GM19023 (cell line): ENCODE measurements around the gene FBXO17.
"Not testable (repeated sequence)": the region's sequence is repeated elsewhere in the genome, so short reads cannot be mapped to it uniquely, and the experiment has no call there.

ENCODE experiments used
- ATAC-seq: cut with Tn5 transposase; IDR thresholded peaks from one replicate; pipeline ENCODE4 v1.9.1; 2021; ENCODE audit warnings: mild to moderate bottlenecking, moderate library complexity; ENCODE audit not compliant: unreplicated experiment

The FBXO17 gene

DNA sequence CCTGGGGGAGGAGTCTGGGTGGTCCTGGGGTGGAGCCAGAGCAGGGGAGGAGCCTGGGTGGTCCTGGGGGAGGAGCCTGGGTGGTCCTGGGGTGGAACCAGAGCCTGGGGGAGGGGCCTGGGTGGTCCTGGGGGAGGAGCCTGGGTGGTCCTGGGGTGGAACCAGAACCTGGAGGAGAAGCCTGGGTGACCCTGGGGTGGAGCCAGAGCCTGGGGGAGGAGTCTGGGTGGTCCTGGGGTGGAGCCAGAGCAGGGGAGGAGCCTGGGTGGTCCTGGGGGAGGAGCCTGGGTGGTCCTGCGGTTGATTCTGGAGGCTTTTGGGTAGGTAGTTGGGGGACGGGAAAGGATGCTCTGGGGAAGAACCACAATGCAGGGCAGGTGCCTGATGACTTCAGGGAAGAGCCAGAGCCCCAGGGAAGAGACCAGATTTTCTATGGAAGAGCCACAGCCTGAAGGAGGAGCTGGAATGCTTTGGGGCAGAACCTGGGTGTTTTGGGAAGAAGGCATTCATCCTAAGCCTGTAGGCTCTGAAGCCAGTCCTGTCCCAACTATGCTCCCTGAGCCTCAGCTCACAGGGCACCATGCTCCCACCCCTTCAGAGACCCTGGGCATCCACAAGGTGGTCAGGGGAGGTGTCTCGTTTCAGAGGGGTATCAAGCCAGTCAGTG lies 29.8 kb downstream of the FBXO17 start:
- no peak for ATAC-seq

GRCh38 chr19:38944981-38945506 lies 30.5 kb downstream of the FBXO17 start:
- ATAC-seq = no peak

- no peak for ATAC-seq
Measured at GRCh38 chr19:38942471-38943181, 32.9 kb downstream of the FBXO17 start.

GRCh38 chr19:38941979-38942378 lies 33.6 kb downstream of the FBXO17 start:
- no peak for ATAC-seq

DNA sequence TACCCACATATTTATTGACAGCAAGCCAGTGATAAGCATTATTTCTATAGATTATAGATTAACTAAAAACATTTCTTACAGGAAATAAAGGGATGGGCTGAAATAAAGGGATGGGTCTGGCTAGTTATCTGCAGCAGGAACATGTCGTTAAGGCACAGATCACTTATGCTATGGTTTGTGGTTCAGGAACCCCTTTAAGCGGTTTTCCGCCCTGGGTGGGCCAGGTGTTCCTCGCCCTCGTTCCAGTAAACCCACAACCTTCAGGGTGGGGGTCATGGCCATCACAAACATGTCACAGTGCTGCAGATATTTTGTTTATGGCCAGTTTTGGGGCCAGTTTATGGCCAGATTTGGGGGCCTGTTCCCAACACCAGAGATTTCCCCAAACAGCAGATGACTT lies 34.1 kb downstream of the FBXO17 start:
- not testable (repeated sequence) for ATAC-seq

DNA sequence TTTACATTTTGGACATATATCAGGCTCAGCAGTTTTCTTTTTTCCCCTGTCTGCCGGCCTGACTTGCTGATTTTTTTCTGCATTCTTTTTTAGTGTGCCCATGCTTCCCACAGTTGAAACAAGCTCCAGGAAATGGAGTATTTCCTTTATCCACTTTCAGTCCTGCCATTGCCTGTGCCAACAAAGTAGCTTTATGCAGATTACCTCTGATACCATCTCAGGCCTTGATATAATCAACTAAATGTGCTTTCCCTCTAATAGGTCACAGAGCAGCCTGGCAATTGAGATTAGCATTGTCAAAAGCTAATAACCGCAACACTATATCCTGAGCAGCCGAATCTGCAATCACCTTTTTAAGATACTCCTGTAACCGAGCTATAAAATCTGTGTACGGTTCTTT lies 35.6 kb downstream of the FBXO17 start:
- ATAC-seq = no peak

GRCh38 chr19:38933544-38933943 lies 42.0 kb downstream of the FBXO17 start:
- no peak for ATAC-seq

- no peak for ATAC-seq
Measured at GRCh38 chr19:38932425-38933179, 42.9 kb downstream of the FBXO17 start.

- ATAC-seq = no peak
Measured at GRCh38 chr19:38931521-38931793, 44.1 kb downstream of the FBXO17 start.

DNA sequence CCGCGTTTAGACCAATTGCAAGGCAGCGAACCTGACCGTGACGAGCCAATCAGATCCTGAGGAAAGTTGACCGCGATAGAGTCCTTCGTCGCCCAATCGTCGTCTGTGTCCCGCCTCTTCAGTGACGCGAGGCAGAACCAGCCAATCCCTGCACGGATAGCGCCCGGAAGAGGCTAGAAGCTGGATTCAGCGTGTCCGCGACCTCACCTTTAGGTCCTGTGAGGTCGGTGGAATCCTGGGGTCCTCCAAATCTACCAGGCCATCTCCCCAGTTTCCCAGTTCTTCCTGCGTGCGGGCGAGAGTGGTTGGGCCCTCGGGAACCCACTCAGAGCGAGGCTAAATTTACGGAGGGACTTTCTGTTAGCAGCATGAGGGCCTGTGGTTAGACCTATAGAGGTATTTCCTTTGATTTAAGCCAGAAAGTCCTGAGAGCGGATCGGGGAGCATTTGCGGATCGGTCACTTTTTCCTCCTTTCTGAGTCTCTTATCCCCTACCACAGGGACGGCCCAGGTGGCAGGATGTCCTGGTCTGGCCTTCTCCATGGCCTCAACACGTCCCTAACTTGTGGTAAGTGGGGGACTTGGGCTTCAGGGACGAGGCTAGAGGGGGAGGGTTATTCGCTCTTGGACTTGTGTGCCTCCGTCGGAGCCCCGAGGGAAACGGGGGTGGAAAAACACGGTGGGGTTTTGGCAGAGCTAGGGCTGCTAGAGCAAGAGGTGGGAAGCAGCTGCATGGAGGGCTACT lies 44.6 kb downstream of the FBXO17 start, which contains the start of gene MRPS12:
MRPS12 (plus strand) TSS at position 169 of the 745 bp plus-strand sequence; CDS start at position 520, 351 bp downstream.
- ATAC-seq = peak; percentile 92

DNA sequence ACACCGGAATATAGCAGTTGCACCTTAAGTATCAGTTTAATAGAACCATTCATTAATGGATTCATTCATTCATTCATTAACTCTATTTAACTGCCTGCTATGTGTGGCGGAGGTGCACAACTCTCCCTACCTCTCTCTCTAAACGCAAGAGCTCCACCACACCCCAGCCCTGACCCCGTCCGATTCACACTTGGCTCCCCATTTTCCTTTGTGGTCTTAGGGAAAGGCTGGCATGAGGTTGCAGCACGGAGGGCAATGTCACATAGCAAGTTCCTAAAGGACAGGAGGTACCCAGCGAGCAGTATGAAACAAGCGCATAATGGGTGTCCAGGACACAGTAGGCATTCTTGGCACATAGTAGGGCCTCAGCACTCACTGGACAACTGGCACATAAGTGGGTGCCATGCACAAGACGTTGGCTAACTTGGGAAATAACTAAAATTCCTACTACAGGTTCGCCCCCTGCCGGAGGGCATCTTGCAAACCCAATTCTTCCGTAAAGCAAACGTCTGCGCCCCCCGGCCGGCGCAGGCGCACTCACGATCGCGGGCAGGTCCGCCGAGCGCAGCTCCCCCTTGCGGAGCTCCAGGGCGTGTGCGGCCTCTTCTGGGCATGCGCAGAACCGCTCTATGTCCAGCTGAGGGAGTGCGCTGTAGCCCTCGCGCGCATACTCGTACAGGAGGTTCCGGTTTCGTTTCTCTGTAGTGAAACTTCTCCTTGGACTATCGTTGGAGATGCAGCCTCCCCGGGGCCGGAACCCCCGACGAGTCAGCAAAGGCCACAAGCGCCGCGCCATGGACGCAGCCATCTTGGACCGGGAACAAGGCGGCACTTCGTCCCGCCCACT lies 45.4 kb downstream of the FBXO17 start, which contains the start of gene SARS2:
SARS2 (minus strand) TSS at position 835 of the 847 bp plus-strand sequence; CDS start at position 808, 27 bp downstream.
- ATAC-seq = peak; percentile 69

DNA sequence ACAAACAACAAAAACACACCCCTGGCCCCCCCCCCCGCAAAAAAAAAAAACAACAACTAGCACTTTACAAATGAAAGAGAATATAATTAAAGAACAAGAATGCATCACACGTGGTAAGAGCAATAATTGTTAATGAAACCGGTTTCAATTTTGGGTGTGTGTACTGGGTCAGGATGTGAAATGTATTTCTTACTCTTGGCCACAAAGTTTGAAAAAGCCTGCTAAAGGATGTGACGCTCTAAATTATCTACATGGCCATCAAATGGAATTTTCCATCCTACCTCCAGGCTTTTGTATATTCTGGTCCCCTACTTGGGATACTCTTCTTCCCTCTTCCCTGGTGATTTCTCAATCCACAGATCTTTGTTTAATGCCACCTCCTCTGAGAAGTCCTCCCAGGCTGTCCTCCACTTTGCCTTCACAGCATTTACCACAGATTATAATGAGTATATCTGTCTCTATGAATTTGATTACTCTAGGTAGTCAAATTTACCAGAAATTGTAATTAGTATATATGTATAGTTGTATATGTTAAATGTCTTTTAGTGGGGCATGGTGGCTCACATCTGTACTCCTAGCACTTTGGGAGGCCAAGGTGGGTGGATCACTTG lies 47.0 kb downstream of the FBXO17 start:
- no peak for ATAC-seq

DNA sequence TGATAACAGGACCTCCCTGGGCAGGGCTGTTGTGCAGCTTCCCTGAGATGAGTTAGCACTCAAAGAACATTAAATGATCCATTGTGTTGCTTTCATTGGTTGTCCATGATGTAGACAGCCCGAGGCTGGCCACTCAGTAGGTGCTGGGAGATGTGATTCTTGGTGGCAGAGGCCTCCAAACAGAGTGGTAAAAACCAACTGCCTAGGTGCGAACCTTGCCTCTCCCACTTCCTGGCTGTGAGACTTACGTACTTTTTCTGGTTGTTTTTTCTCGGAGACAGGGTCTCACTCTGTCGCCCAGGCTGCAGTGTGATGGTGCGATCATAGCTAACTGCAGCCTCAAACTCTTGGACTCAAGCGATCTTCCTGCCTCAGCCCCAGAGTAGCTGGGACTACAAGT lies 51.2 kb downstream of the FBXO17 start:
- ATAC-seq = no peak

- no peak for ATAC-seq
Measured at GRCh38 chr19:38922482-38922881, 53.1 kb downstream of the FBXO17 start.

- no peak for ATAC-seq
Measured at GRCh38 chr19:38921420-38922274, 53.9 kb downstream of the FBXO17 start.

- ATAC-seq = no peak
Measured at GRCh38 chr19:38920602-38921419, 54.7 kb downstream of the FBXO17 start.

GRCh38 chr19:38919837-38920601 lies 55.5 kb downstream of the FBXO17 start:
- no peak for ATAC-seq
